A172 (cell line): ENCODE measurements around the gene RNF5. TPM values are rescaled to one million over a fixed set of nuclear protein-coding genes. Genes with fewer than 3 reads are reported as not detected.
"Not testable (repeated sequence)": the region's sequence is repeated elsewhere in the genome, so short reads cannot be mapped to it uniquely, and the experiment has no call there.

Experiments
- DNase-seq: peaks from one replicate; pipeline ENCODE4 v3.0.0-alpha.2; 2015; ENCODE audit warnings: low spot score
- total RNA-seq: library from RNA; depleted of rRNA; stranded (reverse); fragments of >200 nt; shearing (Covaris generic); gene quantifications from 2 replicates; pipeline ENCODE4 v1.2.3, GENCODE V29; 2014

Gene RNF5
- total RNA-seq, 1 experiment from 2014 or later, result 61.7 TPM

DNA sequence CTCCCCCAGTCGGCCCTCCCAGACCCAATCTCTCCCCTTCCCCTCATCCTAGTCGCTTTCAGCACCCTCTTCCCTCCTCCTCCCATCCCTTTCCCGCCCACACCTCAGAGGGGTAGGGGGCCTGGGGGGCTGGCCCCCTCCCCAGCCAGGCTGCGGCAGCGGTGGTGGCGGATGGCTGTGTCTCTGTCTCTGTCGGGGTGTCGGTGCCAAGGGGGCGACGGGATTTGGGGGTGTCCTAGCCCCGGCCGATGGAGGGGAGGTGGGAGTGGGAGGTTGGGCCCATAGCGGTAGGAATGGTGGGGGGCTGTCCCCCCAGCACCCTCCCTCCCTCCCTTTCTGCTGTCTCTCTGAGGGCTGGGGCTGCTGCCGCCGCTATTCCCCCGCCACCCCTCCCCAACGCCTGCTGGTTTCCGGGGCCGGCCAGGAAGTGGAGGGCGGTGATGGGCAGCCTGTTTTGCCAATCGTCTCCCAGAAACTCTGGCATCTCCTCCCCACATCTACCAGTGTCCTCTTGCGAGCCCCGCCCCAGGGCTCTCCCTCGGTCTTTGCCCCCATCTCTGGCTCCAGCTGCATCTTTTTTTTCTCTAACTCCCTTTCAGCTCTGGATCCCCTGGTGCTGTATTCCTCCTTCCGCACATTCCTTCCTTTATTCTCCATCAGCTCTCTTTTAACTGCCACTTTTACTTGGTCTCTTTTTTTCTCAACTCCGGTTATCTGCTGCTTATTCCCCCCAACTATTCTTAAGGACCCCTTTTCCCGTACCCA is 2.3 kb upstream of the RNF5 start, which contains the start of gene AGPAT1:
Gene AGPAT1, minus strand, starts transcription at position 374 of the 765 bp plus-strand sequence. CDS start 4,588 bp downstream, outside the sequence.
- peak; percentile 94 for DNase-seq

DNA sequence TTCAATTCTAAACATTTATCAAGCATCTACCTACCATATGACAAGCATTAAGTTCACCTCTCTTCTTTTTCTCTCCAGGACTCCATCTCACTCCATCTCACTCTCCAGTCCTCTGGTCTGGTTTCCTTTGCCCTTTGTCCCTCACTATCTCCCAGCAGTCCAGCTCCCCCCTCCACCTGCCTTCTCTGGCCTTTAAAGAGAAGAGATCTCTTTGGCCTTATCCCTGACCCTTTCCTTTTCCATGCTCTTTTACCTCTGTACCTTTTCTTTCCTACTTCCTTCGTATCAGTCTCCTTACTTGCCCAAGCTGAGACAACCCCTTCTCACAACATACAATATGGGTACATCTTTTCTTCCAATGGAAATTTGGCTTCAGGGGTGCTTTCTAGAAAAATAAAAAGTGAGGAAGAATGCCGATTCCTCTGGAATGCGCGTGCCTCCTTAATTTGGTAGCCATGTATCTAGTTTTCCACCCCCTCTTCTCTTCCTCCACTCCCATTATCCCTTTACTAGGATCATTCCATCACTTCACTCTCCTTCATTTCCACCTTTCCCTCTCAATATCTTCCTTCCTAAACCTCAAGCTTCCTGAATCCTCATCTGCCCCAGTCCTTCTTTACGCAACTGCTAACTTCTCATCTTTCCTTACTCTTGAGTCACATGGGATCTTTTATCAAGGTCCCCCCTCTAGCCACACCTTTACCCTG is 1.6 kb upstream of the RNF5 start:
- DNase-seq, result peak; percentile 37

DNA sequence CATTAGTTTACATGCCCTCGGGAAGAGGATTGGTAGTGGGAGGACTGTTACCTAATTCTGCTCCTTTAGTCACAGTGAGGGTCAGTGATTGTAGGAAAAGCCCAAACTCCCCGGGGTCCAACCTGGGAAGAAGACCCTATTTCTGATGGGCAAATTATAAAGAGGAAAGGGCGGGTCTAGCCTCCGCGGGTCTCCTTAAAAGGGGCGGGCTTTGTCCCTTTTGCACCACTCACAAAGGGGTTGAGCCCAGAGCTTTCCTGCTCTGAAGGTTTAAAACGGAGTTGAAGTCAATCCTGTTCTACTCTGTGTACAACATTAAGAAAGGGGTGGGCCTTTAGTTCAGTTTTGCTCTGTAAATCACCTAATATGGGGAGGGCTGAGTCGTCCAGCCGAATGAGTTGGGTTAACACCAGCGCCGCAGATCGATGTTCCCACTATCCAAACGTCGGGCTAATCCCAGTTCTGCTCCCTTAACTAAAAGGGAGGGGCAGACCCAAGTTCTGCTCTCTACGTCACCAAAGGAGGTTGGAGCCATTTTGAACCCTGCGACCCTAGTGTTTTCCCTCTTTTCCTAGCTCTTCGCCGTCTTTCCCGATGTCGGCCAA is 920 bp upstream of the RNF5 start:
- DNase-seq, result no peak

DNA sequence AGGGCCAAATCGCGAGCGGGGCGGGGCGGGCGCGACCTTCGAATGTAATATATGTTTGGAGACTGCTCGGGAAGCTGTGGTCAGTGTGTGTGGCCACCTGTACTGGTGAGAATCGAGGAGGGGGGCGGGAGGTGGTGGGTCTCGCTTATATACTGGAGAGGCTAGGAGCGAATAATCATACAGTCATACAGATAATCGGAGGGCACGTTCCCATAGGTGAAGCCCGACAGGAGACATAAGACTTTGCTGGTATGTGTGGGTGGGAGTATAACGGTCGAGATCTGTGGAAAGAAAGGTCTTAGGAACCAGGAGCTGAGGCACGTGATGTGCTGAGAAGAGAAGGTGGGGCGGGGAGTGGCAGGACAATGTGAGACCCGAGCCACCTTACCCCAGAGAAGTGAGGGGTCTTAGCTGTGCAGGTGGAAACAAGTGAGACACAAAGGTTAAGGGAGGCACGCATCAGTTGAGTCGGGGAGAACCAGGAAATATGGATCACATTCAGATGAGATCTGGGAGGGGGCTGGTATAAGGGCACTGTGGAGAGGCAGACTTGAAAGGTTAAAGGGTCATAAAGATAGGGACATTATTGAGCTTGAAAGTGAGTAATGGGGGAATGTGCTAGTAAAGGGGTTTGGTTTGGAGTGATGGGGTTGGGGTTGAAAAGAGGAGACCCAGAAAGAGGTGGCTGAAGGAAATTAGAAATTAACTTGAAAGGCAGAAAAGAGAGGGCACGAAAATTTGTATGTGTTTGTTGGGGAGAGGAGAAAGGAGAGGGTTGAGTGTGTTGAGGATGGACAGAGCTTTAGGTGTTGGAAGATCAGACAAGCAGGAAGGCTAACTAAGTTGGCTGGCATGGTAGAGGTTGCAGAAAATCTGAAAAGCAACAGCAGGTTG is 589 bp downstream of the RNF5 start:
- DNase-seq, result no peak

GRCh38 chr6:32179766-32180405 is 1.7 kb downstream of the RNF5 start:
- no peak for DNase-seq

DNA sequence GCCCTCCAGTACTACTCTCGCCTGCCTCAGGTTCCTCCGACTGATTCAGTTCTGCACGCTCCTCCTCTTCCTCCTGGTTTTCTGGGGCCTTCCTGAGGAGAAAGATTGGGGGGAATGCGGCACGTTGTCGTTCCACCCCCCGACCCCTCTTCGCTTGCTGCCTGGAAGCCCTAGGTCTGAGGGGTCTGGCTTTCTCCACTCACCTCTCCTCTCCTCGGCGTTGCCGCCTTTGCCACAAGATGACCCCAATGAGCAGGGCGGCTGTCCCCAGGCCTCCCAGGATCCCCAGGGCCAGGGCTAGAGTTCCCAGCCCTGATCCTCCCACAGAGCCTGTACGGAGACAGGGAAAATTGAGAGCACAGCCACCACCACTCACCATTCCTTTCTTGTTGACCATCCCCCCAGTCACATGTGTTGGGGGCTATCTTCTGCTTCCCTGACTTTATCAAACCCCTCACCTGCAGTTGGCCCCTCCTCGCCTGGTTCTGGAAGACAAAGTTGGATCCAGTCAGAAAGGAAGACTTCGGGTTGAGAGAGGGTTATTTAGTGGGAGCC is 3.0 kb downstream of the RNF5 start:
- DNase-seq, result no peak

GRCh38 chr6:32181915-32182529 is 3.8 kb downstream of the RNF5 start:
- DNase-seq, result no peak

DNA sequence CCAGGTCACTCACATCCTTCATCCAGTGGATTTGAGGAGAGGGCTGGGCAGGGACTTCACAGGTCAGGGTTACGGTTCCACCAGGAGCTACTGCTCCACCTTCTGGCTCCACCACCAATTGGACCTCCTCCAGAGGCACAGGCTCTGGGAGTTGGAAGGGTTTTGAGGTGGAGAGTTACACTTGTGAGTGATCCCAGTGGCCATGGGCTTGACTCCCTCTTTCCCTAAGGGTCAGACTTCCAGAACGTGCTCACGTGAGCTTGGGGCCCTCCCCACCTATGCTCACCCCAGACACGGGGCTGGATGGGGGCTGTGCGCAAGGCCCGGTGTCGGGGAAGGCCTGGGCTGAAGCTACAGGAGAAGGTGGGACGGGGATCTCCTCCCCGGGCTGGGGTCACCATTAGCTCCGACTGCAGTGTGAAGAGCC is 4.4 kb downstream of the RNF5 start:
- no peak for DNase-seq

- DNase-seq, result no peak
Measured at GRCh38 chr6:32183030-32183429, 4.8 kb downstream of the RNF5 start.

DNA sequence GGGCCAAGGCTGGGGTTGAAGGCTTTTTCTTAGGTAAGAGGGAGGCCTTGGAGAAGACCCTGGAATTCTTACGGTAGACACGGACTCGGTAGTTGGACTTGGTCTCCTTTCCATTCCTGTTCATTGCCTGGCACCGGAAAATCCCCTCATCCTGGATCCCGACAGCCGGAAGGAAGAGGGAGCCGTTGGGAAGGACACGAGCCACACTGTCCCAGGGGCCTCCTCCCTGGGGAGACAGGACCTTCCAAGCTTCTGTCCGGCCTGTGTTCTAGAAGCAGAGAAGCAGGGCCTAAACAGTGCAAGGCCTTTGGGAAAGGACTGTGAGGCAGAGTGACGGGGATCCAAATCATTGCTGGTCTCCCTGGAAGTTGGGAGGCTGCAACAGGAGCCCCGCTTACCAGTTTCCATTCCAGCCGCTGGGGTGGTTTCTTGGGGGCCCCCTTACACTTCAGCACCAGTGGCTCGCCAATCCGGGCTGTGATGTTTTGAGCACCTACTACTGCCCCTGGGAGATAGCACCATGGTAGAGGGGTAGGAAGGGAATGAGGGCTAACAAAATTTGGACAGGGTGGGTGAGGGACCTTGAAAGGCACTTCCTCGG is 5.4 kb downstream of the RNF5 start:
- DNase-seq, result no peak

GRCh38 chr6:32184084-32184640 is 6.0 kb downstream of the RNF5 start, which contains the start of gene AGER:
Gene AGER, minus strand, starts transcription at chr6:32184253. Its CDS starts 31 bp downstream, at chr6:32184222.
- no peak for DNase-seq

- DNase-seq, result peak; percentile 91
Measured at GRCh38 chr6:32185681-32186131, 7.5 kb downstream of the RNF5 start.

DNA sequence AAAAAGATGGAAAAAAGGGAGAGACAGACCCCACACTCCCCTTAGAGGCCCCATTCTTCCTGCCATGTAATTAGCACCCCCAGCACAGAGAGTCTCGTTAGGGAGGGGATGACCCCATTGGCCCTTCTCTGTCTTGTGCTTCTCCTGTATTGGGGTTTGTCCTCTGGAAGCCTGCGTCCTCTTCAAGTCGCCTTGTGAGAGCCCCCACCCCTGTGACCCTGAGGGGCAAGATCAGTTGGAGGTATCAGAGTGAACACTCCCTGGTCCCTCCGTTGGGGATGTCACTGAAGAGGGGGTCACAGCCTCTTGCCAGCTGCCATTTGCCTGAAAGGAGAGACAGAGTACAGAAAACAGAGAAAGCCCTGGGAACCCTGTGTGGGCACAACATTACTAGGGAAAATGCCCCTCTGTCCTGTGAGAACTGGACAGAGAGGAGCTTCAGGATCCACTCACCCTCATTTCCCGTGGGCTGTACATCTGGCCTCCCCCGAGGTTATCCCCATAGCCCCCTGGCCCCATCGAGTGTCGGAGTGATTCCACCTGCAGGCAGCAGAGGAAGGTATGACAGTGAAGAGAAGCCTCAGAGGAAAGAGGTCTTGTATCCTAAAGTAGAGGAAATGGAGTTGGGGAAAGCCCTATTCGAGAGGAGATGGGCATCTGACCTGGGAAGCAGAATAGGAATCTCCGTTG is 8.1 kb downstream of the RNF5 start:
- DNase-seq, result not testable (repeated sequence)

DNA sequence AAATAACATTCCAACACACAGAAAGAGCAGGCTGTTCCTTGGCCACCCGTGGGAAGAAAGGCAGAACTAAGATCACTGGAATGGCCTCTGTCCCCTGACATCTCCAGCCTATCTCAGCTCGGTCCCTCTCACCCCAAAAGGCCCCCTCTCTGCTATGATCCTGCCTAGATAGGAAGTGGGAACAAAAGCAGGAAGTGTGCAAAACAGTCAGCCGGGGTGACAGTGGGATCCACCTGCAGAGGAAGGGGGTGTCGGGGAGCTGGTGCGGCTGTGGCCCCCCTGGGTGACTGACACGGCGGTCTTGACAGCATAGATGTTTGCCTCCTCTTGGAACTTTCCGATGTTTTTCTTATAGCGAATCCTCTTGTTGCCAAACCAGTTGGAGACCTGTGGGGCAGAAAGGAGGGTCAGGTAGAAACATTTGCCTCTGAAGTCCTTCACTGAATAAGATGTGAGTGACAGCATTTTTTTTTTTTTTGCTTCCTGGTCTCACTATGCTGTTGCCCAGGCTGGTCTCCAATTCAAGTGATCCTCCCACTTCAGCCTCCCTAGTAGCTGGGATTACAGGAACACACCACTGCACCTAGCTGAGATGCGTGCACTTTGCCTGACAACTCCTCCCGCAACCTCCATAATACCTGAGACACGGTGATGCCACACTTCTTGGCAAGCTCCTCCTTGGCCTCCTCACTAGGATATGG is 9.0 kb downstream of the RNF5 start:
- DNase-seq, result no peak

GRCh38 chr6:32187725-32188380 is 9.6 kb downstream of the RNF5 start:
- DNase-seq, result not testable (repeated sequence)

GRCh38 chr6:32188381-32189068 is 10.3 kb downstream of the RNF5 start:
- no peak for DNase-seq
